Astrocyte of the spinal cord (primary cell): Measurements from ENCODE around the gene LRRFIP1.
A peak's percentile ranks its signal among the peaks of the same experiment; 100 is the strongest.

Experiments
- DNase-seq: peaks from one replicate; pipeline ENCODE4 v3.0.0; 2011; ENCODE audit warnings: low read depth, low spot score
- H3K4me3 ChIP-seq: 2 replicates; pipeline ENCODE4 v1.5.1; 2011; ENCODE audit warnings: low read depth, mild to moderate bottlenecking, low read length, moderate library complexity
- in situ Hi-C: cut with HindIII; loops from 2 replicates; pipeline ENCODE4 v1.10.0; 2017; ENCODE audit warnings: low sequenced_read_pairs
- TF ChIP-seq, protein P1 (sequence below): IDR thresholded peaks from 2 replicates; pipeline ENCODE4 v1.5.1; 2012; ENCODE audit warnings: low read depth, mild to moderate bottlenecking, low read length, inconsistent platforms

LRRFIP1 gene

GRCh38 chr2:237720444-237720843, 93.1 kb downstream of the LRRFIP1 start:
- DNase-seq, result no peak
- TF ChIP-seq, protein P1, sequence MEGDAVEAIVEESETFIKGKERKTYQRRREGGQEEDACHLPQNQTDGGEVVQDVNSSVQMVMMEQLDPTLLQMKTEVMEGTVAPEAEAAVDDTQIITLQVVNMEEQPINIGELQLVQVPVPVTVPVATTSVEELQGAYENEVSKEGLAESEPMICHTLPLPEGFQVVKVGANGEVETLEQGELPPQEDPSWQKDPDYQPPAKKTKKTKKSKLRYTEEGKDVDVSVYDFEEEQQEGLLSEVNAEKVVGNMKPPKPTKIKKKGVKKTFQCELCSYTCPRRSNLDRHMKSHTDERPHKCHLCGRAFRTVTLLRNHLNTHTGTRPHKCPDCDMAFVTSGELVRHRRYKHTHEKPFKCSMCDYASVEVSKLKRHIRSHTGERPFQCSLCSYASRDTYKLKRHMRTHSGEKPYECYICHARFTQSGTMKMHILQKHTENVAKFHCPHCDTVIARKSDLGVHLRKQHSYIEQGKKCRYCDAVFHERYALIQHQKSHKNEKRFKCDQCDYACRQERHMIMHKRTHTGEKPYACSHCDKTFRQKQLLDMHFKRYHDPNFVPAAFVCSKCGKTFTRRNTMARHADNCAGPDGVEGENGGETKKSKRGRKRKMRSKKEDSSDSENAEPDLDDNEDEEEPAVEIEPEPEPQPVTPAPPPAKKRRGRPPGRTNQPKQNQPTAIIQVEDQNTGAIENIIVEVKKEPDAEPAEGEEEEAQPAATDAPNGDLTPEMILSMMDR, result no peak
- in situ Hi-C loops, result no loop called here
- no peak overlapping the region for H3K4me3 ChIP-seq

DNA sequence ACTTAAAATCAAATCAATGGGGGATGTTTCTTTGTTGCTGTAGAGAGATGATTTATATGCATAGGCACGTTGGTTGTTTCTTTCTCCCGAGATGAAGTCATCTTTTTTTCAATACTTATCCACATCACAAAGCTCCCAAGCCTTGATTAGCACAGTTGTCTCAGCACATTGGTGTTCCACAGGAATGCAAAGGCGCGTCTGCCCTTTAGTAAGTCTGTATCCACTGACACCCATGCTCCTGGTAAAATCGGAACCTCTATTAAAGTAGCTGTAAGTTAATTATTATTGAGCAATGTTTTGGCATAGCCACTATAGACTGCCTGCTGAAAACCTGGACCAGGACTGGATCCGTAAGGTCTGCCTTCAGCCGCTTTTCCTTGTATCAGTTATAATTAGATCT, 93.6 kb downstream of the LRRFIP1 start:
- H3K4me3 ChIP-seq, result no peak overlapping the region
- TF ChIP-seq, protein P1, result no peak
- DNase-seq, result peak; percentile 67
- in situ Hi-C loops, result no loop called here

DNA sequence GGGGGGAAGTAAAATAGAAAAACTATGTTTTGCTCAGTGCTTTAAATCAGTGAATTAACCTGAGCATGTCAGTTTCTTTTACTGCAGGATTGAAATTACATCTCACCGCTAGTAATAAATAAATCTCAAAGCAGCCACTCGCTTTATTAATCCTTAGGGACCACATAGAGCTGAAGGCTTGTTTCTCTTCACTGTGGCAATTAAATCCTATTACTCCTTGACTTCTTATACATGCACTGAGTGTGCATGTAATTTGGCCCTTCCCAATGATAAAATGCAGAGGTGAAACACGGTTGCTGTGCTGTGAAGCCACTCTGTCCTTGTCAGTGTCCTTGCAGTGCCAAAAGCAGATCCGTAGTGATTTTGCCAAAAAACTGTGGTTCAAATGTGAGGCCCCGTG, 94.1 kb downstream of the LRRFIP1 start:
- no peak overlapping the region for H3K4me3 ChIP-seq
- TF ChIP-seq, protein P1, result no peak
- in situ Hi-C loops, result no loop called here
- no peak for DNase-seq

GRCh38 chr2:237722616-237723015, 95.2 kb downstream of the LRRFIP1 start:
- no peak overlapping the region for H3K4me3 ChIP-seq
- in situ Hi-C loops, result no loop called here
- no peak for DNase-seq
- TF ChIP-seq, protein P1, result no peak

- in situ Hi-C loops, result no loop called here
- no peak overlapping the region for H3K4me3 ChIP-seq
- DNase-seq, result no peak
- TF ChIP-seq, protein P1, result no peak
These were observed 95.6 kb downstream of the LRRFIP1 start for GRCh38 chr2:237723023-237723422.

DNA sequence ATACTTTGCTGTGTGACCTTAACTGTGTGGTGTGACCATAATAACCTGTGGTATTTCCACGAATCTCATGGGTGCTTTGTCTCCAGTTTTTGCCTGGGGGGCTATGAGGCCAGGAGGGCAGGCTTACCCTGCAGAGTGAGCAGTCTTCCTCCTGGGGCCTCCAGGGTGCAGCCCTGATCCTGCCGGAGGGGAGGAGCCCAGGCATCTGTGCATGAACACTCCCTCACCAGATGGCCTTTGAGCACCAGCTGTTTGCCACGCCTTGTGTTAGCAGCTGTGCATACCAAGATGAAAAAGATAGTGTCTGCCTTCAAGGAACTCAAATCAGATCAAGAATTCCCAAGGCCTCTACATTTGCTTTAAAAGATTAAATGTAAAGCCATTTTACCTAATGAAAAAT, 96.2 kb downstream of the LRRFIP1 start:
- in situ Hi-C loops, result no loop called here
- no peak overlapping the region for H3K4me3 ChIP-seq
- TF ChIP-seq, protein P1, result no peak
- no peak for DNase-seq
